HFF-Myc (cell line): Measurements from ENCODE around the gene C6orf15.
A peak's percentile ranks its signal among the peaks of the same experiment; 100 is the strongest.

Experiments
- DNase-seq: peaks from one replicate; pipeline ENCODE4 v3.0.0-alpha.2; 2011; ENCODE audit warnings: low read depth; ENCODE audit errors: extremely low read depth
- H3K4me3 ChIP-seq: replicated peaks from 2 replicates; pipeline ENCODE4 v1.5.1; 2011; ENCODE audit warnings: low read depth, mild to moderate bottlenecking, control low read depth, low read length
- TF ChIP-seq, protein P1 (sequence below): IDR thresholded peaks from 2 replicates; pipeline ENCODE4 v1.5.1; 2012; ENCODE audit warnings: mild to moderate bottlenecking, low read depth, low read length, control low read depth; ENCODE audit errors: missing control alignments

The C6orf15 gene

DNA sequence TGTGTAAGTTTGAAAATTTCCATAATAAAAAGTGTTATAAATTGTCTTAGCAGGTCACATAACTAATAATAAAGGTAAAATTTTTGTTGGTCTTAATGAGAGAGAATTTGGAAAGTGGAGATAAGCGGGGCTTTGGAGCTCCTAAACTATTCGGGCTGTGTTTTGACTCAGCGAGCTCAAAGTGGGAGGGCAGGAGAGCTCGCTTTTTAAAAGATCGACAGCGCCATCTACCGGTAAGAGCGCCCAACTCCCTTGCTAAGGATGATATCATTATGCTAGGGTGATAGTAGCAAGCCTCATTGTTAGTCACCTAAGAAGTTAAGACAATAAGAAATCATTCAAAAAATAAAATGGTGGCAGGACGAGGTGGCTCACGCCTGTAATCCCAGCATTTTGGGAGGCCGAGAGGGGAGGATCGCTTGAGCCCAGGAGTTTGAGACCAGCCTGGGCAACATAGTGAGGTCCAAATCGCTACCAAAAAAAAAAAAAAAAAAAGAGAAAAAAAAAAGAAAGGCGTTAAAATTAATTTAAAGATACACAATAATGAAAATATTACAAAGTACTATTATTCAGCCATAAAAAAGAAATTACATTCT lies 24.8 kb downstream of the C6orf15 start:
- DNase-seq: peak; percentile 74
- TF ChIP-seq, protein P1, sequence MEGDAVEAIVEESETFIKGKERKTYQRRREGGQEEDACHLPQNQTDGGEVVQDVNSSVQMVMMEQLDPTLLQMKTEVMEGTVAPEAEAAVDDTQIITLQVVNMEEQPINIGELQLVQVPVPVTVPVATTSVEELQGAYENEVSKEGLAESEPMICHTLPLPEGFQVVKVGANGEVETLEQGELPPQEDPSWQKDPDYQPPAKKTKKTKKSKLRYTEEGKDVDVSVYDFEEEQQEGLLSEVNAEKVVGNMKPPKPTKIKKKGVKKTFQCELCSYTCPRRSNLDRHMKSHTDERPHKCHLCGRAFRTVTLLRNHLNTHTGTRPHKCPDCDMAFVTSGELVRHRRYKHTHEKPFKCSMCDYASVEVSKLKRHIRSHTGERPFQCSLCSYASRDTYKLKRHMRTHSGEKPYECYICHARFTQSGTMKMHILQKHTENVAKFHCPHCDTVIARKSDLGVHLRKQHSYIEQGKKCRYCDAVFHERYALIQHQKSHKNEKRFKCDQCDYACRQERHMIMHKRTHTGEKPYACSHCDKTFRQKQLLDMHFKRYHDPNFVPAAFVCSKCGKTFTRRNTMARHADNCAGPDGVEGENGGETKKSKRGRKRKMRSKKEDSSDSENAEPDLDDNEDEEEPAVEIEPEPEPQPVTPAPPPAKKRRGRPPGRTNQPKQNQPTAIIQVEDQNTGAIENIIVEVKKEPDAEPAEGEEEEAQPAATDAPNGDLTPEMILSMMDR: peak; percentile 74
- H3K4me3 ChIP-seq: no peak overlapping the region

DNA sequence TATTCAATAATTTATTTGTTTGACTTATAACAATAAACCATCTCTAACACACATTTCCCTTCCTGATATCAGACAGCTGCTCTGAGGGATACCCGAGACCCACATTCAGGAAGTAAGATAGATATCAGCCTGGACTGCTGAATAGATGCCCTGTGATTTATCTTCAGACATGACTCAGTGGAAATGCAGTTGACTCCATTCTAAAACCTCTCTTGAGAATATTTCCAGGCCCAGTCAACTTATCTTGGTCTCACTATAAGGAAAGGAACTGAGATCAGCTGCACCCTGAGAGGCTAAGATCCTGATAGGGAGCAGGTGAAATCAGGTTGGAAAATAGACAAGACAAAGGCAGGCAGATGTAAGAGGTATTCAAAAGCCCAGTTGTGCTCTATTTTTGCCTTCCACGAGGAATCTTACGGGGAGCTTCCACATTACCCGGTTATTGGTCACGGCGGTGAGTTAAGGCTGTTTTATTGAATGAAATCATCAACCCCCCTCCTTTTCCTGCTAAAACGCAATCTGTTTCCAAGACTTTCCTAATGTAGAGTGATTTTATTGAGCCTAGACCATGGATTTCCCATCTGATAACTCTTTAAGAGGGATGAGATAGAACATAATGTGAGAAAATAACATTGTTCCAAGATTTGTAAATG lies 25.5 kb downstream of the C6orf15 start:
- TF ChIP-seq, protein P1: no peak
- H3K4me3 ChIP-seq: no peak overlapping the region
- DNase-seq: no peak

DNA sequence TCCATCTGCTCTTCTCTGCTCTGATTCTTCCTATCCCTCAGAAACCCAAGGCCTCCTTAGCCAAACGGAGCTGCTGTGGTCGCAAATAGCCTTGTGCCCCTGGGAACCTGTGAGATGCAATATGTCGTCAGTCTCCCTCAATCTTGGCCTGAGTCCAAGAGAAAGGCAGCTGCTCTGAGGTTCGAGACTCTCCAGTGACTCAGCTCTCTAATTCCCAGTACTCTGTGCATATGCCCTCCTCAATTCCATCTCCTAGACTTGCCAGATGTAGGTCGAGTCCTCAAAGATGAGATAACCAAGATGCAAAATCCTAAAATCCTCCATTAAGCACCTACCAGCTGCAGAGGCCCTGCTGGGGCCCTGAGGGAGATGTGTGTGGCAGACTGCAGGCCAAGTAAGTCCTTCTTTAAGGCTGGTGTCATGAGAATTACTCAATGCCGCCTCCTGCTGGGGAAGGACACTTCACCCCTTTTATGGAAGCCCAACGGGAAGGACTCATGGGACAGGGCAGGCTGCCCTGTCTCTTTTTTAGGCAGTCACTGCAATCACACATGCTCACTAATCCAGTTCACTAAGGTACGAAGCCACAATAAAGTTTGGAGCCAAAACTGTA lies 28.5 kb downstream of the C6orf15 start:
- H3K4me3 ChIP-seq: no peak overlapping the region
- TF ChIP-seq, protein P1: no peak
- DNase-seq: peak; percentile 32

DNA sequence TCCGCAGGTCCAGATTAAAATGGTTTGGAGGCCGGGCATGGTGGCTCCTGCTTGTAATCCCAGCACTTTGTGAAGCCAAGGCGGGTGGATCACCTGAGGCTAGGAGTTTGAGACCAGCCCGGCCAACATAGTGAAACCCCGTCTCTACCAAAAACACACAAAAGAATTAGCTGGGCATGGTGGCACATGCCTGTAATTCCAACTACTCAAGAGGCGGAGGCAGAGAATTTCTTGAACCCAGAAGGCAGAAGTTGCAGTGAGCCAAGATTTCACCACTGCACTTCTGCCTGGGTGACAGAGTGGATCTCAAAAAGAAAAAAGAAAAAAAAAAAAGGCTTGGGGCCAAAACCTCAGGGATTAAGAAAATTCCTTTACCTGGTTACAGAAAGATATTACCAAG lies 30.5 kb downstream of the C6orf15 start:
- no peak overlapping the region for H3K4me3 ChIP-seq
- no peak for DNase-seq
- TF ChIP-seq, protein P1: no peak

DNA sequence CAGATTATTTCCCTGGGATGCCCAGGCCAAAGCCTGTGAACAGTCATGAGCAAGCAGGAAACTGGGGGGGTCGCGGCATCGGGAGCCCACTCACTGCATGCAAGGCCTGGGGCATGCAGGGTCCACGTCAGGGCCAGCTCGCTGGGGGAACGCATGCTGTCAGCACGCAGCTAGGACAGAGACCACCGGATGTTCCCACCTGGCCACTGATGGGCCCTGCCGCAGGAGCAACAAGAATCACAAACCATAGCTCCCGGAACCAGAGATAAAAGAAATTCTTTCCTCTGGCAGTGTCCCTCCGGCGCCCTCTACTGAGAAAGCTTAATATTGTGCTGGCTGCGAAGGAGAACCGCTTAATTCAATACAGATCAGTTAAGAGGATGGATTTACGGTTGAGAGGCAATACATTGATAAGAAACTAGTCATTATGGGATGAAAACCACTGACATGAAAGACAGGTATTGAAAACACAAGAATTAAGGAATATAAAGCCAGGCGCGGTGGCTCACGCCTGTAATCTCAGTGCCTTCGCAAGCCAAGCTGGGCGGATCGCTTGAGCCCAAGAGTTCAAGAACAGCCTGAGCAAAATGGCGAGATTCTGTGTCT lies 32.6 kb downstream of the C6orf15 start:
- DNase-seq: peak; percentile 33
- TF ChIP-seq, protein P1: peak; percentile 79
- no peak overlapping the region for H3K4me3 ChIP-seq

DNA sequence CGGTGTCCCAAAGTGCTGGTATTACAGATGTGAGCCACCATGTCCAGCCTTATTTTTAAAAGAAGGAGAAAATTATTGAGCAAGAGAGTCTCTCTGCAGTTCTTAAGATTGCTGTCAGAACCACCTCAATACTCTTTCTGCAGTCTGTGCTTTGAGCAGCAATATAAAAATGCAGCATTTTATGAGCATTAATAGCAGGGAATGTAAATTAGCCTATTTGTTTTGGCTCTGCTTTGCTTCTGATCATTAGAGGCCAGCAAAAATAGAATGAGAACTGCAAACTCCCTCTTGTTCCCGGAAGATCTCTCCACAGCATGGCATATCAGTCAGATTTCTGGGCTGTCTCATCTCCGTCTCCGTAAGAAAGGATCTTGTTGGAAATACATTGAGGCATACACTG lies 35.8 kb downstream of the C6orf15 start:
- no peak overlapping the region for H3K4me3 ChIP-seq
- TF ChIP-seq, protein P1: no peak
- no peak for DNase-seq
